ENCODE measurements around the gene PRPF31.
A peak's percentile ranks its signal among the peaks of the same experiment; 100 is the strongest.

The PRPF31 gene

DNA sequence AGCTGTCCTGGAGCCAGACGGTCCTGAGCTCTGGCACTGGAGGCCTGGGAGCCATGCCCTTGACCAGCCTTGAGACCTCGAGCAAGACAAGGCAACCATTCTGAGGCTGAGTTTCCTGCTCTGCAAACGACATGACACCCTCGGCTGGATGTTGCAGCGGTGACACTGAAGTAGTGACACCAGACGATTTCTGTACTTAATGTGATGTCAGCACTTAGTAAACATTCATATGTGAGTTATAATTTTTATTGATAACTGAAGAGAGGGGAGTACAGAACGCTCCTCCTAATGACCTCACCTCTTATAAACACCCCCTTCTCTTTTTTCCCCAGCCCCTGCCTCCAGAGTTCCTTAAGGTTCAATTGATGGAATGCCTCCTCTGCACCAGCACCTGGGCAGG lies 7.1 kb upstream of the PRPF31 start:
- DNase-seq (ENCODE audit: low read depth) = no peak

DNA sequence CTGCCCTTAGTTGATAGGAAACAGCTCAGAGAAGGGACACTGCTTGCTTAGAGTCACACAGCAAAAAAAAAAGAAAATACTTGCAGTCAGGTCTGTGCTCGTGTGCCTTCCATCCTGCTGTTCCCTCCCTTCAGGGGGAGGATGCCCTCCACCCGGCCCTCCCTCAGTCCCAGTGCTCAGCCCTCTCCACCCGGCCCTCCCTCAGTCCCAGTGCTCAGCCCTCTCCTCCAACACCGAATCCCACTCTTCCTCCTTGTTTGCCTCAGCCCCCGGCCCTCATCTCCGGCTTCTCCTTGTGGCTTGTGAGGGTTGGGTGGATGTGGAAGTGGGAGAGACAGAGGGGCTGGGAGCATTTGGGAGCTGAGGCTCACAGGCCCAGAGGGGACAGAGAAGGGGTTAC lies 5.9 kb upstream of the PRPF31 start:
- DNase-seq (ENCODE audit: low read depth) = no peak

DNA sequence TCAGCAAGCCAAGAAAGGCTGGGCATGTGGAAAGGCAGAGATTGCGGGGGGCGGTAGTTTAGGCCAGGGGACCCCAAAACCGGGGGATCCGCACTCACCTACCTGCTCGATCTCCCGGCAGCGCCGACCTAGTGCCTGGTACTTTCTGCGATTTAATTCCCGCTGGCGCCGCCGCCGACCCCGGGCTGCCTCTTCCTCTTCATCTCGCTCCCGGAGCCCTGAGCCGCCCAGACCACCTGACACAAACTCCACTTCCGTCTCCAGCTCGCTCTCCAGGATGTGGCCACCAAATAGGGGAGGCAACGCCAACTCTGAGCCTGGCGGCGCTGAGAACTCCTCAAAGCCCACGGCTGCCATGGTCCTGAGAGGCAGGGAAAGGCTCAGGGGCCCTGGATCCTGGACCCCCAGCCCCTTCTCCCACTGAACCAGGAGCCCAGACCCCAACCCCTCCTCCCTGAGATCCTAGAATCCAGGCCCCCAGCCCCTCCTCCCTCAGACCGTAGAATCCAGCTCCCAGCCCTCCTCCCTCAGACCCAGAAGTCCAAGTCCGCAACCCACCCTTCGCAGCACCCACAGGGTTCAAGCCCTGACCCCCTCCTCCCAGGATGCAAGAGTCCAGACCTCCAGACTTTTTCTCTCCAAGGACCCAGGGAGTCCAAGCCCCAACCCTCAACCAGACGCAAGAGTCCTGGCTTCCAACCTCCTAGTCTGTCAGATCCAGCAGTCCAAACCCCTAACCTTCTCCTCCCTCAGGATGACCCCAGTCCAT lies 1.0 kb upstream of the PRPF31 start:
- DNase-seq (ENCODE audit: low read depth) = no peak

DNA sequence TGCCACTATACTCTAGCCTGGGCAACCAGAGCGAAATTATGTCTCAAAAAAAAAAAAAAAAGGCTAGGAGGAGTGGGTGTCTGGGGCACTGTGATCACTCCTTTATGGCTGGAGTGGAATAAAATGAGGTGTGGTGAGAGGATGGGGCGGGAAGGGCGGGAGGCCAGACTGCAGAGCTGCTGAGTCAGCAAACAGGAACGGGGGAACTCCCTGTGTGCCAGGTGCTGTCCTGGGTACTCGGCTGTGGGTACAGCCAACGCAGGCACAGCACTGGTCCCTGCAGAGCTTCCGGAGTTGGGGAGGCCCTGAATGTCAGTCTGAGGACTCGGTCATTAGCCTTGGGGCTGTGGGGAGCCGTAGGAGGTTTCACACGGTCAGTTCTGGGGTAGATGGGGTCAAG lies 5.7 kb downstream of the PRPF31 start:
- DNase-seq (ENCODE audit: low read depth) = no peak

DNA sequence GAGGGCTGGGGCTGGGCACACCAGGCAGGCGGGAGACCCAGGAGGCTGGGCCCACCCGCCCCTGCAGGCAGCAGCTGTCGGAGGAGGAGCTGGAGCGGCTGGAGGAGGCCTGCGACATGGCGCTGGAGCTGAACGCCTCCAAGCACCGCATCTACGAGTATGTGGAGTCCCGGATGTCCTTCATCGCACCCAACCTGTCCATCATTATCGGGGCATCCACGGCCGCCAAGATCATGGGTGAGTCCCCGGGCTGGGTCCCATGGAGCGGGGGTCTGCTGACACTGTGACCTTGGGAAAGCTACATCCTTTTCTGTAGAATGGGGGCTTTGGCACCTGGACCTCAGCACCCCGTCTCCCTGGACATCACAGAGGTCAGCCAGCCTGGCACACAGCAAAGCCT lies 8.1 kb downstream of the PRPF31 start:
- no peak for DNase-seq (ENCODE audit: low read depth)

DNA sequence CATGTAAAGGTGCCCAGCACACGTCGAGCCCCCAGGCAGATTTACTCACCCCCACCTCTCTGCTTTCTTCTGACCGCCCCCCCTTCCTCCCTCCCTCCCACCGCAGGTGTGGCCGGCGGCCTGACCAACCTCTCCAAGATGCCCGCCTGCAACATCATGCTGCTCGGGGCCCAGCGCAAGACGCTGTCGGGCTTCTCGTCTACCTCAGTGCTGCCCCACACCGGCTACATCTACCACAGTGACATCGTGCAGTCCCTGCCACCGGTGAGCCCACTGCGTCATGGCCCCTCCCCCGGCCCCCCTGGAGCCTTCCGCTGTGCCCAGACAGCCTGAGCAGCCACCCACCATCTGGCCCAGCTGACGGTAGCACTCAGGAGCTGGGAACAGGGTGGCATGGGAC lies 8.8 kb downstream of the PRPF31 start:
- no peak for DNase-seq (ENCODE audit: low read depth)

DNA sequence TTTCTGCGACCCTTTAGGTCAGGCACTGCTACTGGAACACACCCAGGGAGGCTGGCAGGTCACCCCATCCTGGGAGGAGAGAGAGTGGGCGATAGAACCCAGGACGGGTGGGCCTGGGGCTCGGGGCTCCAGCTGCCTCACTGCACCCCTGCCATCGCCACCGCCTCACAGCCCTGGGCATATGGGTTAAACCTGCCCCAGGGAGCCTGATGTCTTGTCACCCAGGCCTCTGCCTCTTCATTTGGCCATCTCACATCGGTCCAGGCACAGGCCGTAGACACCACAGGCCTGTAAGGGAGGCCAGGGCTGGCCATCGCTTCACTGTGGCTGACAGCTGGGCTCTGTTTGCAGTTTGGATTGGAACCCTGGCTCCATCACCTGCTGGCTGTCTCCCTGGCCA lies 10.2 kb downstream of the PRPF31 start:
- DNase-seq (ENCODE audit: low read depth) = no peak

DNA sequence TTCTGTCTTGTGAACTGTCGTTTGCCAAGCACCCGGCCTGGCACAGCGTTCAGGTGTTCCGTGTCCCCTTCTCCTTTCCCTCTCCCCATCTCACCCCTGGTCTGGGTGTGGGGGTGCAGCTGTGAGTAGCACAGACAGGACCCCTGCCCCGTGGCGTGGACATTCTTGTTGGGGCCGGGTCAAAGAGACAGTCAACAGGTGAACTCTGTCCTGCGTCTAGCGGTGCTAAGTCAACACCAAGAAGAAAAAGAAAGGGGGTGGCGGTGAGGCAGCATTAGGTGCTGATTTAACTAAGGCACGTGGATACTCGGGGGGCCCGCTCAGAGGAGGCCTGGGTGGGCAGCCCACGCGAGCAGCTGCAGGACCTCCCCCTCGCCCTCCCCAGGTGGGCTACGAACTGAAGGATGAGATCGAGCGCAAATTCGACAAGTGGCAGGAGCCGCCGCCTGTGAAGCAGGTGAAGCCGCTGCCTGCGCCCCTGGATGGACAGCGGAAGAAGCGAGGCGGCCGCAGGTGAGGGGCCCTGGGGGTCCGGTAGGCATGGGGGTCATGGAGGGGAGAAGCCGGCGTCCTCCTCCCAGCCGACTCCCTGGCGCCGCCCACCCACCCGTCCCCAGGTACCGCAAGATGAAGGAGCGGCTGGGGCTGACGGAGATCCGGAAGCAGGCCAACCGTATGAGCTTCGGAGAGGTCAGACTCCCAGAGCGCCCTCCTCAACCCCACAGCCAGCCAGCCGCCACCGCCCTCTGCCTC lies 12.3 kb downstream of the PRPF31 start:
- DNase-seq (ENCODE audit: low read depth) = no peak

DNA sequence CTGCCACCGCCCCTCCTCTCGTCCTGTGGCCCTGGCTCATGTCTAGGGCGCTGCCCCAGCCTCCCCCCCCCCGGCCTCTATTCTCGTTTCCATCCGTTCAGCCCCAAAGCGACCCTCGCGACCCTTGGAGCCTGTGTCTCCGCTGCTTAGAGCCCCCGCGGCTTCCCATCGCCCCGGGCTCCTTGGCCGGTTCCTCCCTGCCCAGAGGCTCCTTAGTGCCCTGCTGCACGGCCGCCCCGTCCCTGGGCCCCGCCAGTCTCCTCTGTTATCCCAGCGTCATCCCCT lies 12.8 kb downstream of the PRPF31 start:
- no peak for DNase-seq (ENCODE audit: low read depth)

DNA sequence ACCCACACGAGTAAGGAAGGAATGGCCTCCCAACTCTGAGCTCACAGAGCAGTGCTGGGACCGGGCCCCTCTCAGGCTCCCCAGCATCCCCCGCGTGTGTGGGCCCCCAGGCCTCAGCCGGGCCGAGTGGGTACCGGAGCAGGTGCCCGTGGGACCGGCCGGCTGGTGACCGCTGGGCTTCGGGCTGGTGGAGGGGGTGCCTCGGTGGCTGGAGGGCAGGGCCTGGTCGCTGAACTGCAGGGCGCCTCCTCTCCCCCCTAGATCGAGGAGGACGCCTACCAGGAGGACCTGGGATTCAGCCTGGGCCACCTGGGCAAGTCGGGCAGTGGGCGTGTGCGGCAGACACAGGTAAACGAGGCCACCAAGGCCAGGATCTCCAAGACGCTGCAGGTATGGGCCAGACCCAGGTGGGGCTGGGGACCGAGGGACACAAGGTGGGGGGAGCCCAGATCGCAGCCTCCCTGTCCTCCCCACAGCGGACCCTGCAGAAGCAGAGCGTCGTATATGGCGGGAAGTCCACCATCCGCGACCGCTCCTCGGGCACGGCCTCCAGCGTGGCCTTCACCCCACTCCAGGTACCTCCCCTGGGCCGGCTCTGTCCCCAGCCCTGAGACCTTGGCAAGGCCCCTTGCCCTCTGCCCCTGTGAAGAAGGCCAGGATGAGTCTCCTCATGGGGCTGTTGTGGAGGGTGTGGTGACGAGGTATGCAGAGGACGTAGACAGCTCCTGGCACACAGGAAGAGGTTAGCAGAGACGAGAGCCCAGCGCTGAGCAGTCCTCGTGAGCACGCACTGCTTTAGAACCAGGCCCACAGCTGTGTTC lies 13.5 kb downstream of the PRPF31 start:
- DNase-seq (ENCODE audit: low read depth) = no peak

DNA sequence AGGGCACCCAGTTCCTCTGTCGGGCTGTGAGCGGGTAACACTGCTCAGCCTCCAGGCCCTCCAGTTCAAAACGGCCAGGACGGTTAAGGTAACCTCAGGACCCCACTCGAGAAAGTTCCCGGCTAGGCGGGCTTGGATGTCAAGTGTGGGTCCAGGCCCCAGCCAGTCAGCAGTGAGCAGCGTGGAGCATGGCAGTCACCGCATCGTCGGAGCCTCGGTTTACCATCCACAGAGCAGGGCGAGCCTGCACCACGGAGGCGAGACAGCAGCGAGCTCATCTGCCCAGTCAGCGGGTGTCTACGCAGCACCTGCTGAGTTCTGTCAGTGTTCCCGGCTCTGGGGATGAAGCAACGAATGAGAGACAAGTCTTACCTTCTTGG lies 14.1 kb downstream of the PRPF31 start:
- DNase-seq (ENCODE audit: low read depth) = no peak

DNA sequence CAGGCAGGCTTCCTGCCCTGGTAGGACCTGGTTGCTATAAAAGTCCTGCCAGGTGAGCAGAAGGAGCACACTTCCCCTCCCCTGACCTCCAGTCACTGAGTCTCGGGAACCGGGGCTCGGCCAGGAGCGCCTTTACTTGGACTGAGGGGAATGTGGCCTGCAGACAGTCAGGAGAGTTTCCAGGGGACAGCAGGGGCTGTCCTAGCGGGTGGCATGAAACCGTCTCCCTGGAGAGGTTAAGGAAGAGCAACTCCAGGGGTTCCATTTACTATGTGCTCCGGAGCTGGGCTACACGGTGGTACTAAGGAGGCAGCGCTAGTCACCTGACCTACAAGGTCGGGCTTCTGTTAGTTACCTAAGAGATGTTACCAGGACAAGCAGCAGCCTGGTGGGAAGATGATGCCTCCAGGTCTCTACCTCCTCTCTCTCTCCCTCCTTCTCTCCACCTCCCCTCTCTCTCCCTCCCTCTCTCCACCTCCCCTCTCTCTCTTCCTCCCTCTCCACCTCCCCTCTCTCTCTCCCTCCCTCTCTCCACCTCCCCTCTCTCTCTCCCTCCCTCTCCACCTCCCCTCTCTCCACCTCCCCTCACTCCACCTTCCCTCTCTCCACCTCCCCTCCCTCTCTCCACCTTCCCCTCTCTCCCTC lies 17.9 kb downstream of the PRPF31 start:
- DNase-seq (ENCODE audit: low read depth) = peak; percentile 96

DNA sequence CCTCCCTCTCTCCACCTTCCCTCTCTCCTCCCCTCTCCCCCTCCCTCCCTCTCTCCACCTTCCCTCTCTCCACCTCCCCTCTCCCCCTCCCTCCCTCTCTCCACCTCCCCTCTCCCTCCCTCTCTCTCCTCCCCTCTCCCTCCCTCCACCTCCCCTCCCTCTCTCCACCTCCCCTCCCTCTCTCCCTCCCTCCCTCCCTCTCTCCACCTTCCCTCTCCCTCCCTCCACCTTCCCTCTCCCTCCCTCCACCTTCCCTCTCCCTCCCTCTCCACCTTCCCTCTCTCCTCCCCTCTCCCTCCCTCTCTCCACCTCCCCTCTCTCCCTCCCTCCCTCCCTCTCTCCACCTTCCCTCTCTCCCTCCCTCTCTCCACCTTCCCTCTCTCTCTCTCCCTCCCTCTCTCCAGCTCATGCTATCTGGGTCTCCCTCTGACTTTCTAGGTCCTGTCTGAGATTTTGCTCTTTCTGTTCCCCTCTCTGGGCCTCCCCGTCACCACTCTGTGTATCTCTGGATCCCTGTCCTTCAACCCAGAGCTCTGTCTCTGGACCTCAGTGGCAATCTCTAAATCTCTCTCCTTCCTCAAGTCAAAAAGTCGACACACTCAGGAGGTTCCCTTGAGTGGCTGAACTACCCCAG lies 18.5 kb downstream of the PRPF31 start:
- no peak for DNase-seq (ENCODE audit: low read depth)

DNA sequence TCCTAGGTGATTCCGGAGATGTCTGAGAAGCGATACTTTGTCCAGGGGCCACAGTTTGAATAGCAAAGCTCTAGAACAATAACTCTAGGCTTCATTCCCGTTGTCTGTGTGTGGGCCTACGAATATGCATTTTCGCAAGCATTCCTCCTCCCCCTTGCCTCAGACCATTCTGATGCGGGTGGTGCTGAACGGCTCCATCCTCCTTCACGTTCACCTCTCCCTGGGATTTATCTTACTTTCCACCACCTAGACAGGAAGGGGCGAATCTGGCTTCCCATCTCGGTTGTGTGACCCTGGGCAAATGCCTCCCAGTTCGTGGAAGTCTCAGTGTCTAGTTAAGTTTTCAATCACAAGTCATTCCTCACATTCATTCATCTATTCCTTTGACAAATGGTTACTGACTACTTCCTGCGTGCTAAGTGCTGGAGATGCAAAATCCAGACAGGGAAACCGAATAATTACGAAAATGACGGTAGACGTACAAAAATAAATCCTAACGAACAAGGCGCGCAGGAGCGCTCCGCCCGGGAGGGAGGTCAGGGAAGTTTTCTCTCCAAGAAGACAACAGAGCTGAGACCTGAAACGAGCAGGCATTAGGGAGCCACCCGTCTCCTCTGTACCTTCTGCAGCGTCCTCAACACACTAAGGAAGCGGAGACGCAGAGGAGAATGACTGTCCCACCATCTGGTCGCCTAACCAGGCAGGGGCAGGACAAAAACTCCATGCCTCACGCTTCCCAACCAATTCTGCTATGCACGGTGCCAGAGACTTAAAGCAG lies 20.7 kb downstream of the PRPF31 start:
- no peak for DNase-seq (ENCODE audit: low read depth)

DNA sequence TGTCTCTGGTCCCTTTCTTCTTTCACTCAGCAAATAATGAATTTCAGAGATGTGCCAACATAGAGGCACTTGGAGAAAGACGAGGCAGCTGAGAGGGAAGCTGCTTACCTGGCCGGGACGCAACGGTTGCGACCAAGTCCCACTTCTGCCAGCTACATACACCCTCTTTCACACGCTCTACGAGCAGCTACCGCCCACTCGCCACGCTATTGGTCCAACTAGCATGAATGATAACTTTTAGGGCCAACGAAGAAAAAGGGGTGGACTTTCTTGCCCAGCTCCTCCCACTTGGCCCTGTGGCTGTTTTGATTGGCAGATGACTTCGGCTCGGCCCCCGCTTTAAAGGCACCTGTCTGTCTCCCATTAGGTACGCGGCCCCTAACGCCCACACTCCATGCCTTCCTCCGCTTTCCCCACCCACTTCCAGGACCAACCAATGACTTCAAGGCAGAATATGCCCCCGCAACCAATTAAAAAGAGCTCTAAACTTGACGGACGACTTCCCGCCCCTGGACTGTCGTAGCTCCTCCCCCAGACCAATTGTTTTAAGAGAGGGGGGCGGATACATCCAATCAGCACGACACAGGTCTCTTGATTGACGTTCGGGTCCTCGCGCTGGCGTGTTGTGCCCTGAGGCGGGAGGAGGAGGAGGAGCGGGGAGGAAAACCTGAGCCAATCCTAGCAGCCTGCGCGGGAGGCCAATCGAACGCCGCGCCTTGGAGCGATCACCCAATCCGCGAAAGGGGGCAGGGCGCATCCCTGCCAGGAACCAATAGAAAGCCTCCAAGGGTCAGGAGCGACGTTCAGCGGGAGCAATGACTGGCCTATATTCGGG lies 21.5 kb downstream of the PRPF31 start:
- peak; percentile 100 for DNase-seq (ENCODE audit: low read depth)

DNA sequence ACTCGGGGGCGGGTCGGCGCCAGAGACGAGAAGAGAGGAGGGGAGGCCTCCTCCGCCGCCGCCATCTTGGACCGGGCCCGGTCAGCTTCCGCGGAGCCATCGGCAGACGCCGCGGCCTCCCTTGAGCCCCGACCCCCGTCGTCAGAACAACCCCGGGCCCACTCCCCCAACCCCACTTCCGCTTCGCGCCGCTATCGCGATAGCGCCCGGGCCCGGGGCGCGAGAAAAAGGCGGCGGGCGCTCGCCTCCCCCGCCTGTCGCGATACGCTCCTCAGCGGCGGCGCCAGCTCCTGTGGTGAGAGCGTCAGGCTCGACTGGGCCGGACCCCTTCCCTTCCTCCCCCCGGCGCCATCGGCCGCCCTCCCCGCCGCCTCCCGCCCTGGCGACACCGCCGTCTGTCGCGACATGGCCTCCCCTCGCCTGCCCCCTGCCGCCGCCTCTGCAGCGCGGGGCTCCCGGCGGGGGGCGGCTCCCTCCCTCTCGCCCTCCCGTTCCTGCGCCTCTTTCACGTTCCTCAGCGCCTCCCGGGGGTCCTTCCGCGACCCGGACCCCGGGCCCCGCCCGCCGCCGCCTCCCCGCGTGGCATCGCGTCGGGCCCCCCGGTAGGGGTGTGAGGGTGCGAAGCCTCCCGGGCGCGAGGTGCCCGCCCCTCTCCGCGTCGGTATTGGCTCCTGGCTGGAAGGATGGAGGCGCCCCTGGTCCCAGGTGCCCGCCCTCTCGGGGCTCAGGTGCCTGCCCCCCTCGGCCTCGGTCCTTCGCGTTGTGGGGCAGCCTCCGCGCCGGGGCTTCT lies 22.3 kb downstream of the PRPF31 start, which contains the start of gene CNOT3:
Gene CNOT3, plus strand, starts transcription at position 64 of the 790 bp plus-strand sequence. CDS start 5,217 bp downstream, outside the sequence.
- no peak for DNase-seq (ENCODE audit: low read depth)

DNA sequence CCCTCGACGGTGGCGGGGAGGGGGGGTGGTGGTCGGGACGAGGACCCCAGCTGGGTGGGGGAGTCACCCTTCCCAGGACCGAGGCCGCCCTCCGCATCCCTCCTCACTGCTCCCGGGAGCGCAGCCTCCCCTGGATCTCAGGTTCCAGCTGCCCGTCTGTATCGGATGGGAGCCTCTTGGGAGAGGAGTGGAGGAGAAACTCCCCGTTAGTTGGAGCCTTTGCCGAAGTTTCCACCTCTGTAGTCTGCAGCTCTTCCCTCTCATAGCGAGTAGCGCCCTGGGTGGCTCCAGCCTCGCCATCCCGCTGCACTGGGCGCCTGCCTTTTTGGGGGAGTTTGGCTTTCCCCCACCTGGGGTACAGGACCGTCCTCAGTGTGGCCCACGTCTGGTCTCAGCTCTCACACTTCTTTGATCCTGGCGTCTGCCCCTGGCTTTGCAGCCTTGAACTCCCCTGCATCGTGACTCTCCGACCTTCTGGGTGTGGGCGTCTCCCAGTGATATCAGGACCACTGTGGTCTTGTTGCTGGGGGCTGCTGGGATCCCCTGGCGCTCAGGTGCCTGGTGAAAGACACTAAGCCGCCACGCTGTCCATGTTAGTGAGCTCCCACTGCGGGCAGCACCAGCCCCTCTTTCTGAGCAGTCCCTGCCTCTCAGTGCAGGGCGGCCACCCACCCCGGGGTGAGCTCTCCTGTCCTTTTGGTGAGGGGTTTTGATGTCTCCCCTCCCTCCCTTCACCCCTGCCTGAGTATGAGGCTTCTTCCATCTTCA lies 23.1 kb downstream of the PRPF31 start:
- no peak for DNase-seq (ENCODE audit: low read depth)

DNA sequence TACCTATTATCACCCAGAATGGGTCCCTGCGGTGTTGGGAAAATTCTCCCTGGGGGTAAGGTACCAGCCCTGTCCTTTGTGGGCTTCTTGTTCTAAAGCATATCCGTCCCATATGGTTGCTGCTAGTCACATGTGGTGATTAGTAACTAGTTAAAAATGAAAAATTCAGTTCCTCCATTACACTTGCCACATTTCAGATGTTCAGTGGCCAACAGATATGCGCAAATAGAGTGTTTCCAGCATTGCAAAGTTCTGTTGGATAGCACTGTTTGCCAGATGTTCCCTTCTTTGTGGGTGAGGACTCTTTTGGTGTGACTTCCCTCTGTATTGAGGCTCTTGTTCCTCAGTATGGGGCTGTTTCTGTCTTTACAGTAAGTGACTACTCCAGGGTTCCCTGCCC lies 25.8 kb downstream of the PRPF31 start:
- no peak for DNase-seq (ENCODE audit: low read depth)
